Measurements from ENCODE around the gene JARID2. TPM values are rescaled to one million over a fixed set of nuclear protein-coding genes. Genes with fewer than 3 reads are reported as not detected.
A peak's percentile ranks its signal among the peaks of the same experiment; 100 is the strongest.

JARID2 gene
- total RNA-seq, 2 donors from 2014 or later, result 3.6 to 4.6 TPM

GRCh38 chr6:15462256-15462655 is 216.4 kb downstream of the JARID2 start:
- H3K4me1 ChIP-seq, result no peaks in the 10 kb centered on the region
- DNase-seq, result no peak
- 75 to 78% methylated on average over 4 of the region's 4 CpGs for WGBS, 2 donors
- H3K9me3 ChIP-seq, result no peaks in the 10 kb centered on the region
- H3K27me3 ChIP-seq, result no peaks in the 10 kb centered on the region
- TF ChIP-seq POLR2A (IDR thresholded peaks at IDR 0.05) (no peak), CTCF (IDR thresholded peaks at IDR 0.05) (no peak)
- no peak overlapping the region for H3K4me3 ChIP-seq
- no peaks in the 10 kb centered on the region for H3K36me3 ChIP-seq (replicated peaks in 1 of 2; ENCODE audit: insufficient read depth in 1 of 2, low read depth in 2 of 2)
- no peak for ATAC-seq
- intact Hi-C loops (cut with DNase I), result no loop called here
- no peak overlapping the region for H3K27ac ChIP-seq

GRCh38 chr6:15462717-15463525 is 217.1 kb downstream of the JARID2 start:
- no peaks in the 10 kb centered on the region for H3K9me3 ChIP-seq
- TF ChIP-seq POLR2A (IDR thresholded peaks at IDR 0.05) (no peak), CTCF (IDR thresholded peaks at IDR 0.05) (no peak)
- ATAC-seq (no peak), DNase-seq (no peak)
- H3K4me3 ChIP-seq, result no peak overlapping the region
- H3K36me3 ChIP-seq (replicated peaks in 1 of 2; ENCODE audit: insufficient read depth in 1 of 2, low read depth in 2 of 2), result no peaks in the 10 kb centered on the region
- H3K27me3 ChIP-seq, result no peaks in the 10 kb centered on the region
- H3K27ac ChIP-seq, result no peak overlapping the region
- 55 to 57% methylated on average over 8 of the region's 8 CpGs for WGBS, 2 donors
- H3K4me1 ChIP-seq, result no peaks in the 10 kb centered on the region
- intact Hi-C loops (cut with DNase I), result no loop called here

GRCh38 chr6:15464211-15464725 is 218.4 kb downstream of the JARID2 start:
- intact Hi-C loops (cut with DNase I), result no loop called here
- H3K36me3 ChIP-seq (replicated peaks in 1 of 2; ENCODE audit: insufficient read depth in 1 of 2, low read depth in 2 of 2), result peaks cover 0 to 3% of the 10 kb centered on the region in 2 donors
- no peaks in the 10 kb centered on the region for H3K9me3 ChIP-seq
- no peaks in the 10 kb centered on the region for H3K27me3 ChIP-seq
- H3K27ac ChIP-seq, result no peak overlapping the region
- TF ChIP-seq CTCF (IDR thresholded peaks at IDR 0.05) (peak; percentile 25 to 63 (median 51)), POLR2A (IDR thresholded peaks at IDR 0.05) (no peak)
- ATAC-seq, result peak; percentile 47
- no peaks in the 10 kb centered on the region for H3K4me1 ChIP-seq
- no peak overlapping the region for H3K4me3 ChIP-seq
- 59 to 76% methylated on average over 4 to 5 of the region's 5 CpGs for WGBS, 2 donors
- peak; percentile 35 to 60 (median 48) for DNase-seq

- DNase-seq, result no peak
- 72 to 85% methylated on average over 6 of the region's 6 CpGs for WGBS, 2 donors
- Histone ChIP-seq H3K9me3 (no peaks in the 10 kb centered on the region), H3K27me3 (no peaks in the 10 kb centered on the region), H3K36me3 (replicated peaks in 1 of 2; ENCODE audit: insufficient read depth in 1 of 2, low read depth in 2 of 2) (peaks cover 0 to 3% of the 10 kb centered on the region in 2 donors), H3K4me1 (no peaks in the 10 kb centered on the region), H3K27ac (no peak overlapping the region), H3K4me3 (no peak overlapping the region)
- no peak for ATAC-seq
- TF ChIP-seq CTCF (IDR thresholded peaks at IDR 0.05) (no peak), POLR2A (IDR thresholded peaks at IDR 0.05) (no peak)
- intact Hi-C loops (cut with DNase I), result no loop called here
These were observed 219.3 kb downstream of the JARID2 start for GRCh38 chr6:15465212-15465611.
